ENCODE measurements around the gene HIRA. TPM values are rescaled to one million over a fixed set of nuclear protein-coding genes. Genes with fewer than 3 reads are reported as not detected.

Gene HIRA
- total and polyA plus RNA-seq, 2 of the 8 experiments (the other 6 are each of a cell fraction or from before 2014, with no cell fraction given): 34.9 to 67.2 TPM

GRCh38 chr22:19410941-19411689, 20.4 kb downstream of the HIRA start (continued):
- TF ChIP-seq RBBP5 (IDR thresholded peaks at IDR 0.05; ENCODE audit: borderline replicate concordance, low read depth, low read length) (no peak), POU5F1 (IDR thresholded peaks at IDR 0.05; ENCODE audit: low read depth, low read length) (no peak), POLR2A (IDR thresholded peaks at IDR 0.05; ENCODE audit: control extremely low read depth in 1 of 2, low read depth in 2 of 2, low read length in 2 of 2) (no peak), TBP (IDR thresholded peaks at IDR 0.05; ENCODE audit: low read depth, low read length) (no peak), CHD2 (IDR thresholded peaks at IDR 0.05; ENCODE audit: low read length) (no peak), SIRT6 (IDR thresholded peaks at IDR 0.05; ENCODE audit: low read length) (no peak), TAF1 (IDR thresholded peaks at IDR 0.05; ENCODE audit: low read depth, low read length) (no peak), TEAD4 (IDR thresholded peaks at IDR 0.05; ENCODE audit: low read depth, low read length) (no peak), CBX8 (IDR thresholded peaks at IDR 0.05; ENCODE audit: borderline replicate concordance, low read depth, low read length) (no peak), JUN (IDR thresholded peaks at IDR 0.05; ENCODE audit: low read depth, low read length) (no peak), SAP30 (IDR thresholded peaks at IDR 0.05; ENCODE audit: insufficient read depth, insufficient replicate concordance, low read length) (no peak)
